GF-D8 (cell line): ENCODE measurements around the gene COL16A1.

Source experiments
- DNase-seq: peaks from one replicate; lab custom pipeline; 2025; lab: John Stamatoyannopoulos, UW

COL16A1 gene

DNA sequence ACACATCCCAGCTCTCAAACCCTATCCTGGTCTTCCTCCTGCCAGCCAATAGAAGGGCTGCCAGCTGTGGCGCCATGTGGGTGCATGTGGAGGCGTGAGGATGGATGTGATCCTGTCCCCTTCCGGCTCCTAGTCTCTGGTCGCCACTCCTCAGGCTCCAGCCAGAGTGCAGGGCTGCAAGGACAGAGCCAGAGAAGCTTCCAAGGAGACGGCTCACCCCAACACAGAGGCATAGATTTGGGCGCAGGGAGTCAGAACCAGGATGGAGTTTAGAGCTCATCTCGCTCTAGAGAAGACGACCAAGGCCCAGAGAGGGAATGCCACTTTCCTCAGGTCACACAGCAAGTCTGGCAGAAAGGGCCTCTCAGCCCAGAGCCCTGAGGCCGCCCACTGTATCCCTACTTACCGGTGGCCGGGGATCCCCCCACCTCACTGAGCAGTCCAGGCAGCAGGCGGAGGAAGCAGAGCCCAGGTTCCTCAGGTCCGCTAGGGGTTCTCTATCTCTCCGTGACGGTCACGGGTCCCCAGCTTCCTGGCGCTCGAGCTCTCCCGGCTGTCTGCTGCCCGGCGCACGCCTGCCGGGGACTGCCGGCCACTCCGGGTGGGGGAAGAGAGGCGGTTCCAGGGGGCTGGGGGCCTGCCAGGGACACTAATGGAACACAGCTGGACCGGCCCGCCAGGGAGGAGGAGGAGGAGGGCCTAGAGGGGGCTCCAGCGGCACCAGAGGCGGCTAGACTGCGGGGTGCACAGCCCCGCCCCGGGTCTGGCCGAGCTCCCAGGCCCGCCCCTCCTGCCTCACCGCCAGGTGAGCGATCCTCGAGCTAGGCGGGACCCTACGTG lies at the start of gene COL16A1:
Gene COL16A1, minus strand, starts transcription at position 587 of the 840 bp plus-strand sequence. CDS start 1,824 bp downstream, outside the sequence.
- no peak for DNase-seq

DNA sequence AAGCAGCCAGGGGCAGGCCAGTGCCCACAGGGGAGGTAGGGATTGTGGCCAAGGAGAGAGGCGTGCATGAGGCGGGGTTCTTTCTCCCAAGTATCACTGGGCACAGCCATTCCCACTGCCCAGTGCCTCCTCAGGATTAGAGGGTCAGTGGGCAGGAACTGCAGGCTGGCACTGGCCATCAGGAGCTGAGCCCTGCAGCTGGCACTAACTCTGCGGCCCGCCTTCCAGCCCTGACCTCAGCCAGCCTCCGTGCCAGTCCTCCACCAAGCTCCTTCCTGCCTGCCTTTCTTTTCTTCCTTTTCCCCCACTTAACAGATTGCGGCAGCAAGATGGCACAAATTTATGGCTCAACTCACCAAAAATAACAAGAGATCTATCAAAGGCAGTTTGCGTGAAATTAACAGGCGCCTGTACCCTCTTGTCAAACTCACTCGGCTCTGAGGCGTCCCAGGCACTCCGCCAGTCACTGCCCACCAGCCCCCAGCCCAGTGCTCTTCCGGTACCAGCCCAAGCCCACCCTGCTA lies 49.2 kb upstream of the COL16A1 start:
- no peak for DNase-seq

DNA sequence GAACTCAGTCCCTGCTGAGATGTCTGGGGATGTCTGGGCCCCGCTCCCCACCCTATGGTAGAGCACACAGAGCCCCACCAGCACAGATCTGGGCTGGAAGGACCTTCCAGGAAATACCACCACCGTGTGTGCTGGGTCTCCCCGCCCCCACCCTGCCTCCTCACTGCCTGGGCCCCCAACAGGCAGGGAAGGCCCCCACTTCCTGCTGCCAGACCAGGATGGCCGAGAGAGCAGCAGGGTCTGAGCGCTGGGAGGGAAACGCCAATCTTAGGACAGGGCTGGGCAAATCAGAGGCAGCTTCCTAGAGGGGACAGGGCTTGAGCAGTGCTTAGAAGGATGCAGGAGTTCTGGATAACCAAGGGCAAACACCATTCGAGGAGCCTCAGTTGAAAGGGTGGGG lies 48.4 kb upstream of the COL16A1 start:
- no peak for DNase-seq

DNA sequence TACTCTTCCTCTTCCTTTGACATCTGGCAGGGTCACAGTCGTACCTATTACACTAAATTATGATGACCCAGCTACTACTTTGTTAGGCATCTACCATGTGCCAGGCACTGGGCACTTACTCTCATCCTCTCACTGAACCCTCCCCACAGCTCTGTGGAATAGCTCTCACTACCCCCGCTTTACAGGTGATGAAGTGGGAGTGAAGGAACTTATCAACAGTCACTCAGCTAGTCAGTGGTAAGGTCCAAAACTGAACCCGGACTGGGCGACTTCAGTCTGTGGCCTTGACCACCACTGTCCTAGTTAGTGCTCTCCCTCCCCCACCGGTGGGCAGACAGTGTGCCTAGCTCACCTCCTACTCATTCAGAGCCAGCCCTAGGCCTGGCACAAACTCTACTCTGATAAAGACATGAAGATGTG lies 48.0 kb upstream of the COL16A1 start:
- no peak for DNase-seq

DNA sequence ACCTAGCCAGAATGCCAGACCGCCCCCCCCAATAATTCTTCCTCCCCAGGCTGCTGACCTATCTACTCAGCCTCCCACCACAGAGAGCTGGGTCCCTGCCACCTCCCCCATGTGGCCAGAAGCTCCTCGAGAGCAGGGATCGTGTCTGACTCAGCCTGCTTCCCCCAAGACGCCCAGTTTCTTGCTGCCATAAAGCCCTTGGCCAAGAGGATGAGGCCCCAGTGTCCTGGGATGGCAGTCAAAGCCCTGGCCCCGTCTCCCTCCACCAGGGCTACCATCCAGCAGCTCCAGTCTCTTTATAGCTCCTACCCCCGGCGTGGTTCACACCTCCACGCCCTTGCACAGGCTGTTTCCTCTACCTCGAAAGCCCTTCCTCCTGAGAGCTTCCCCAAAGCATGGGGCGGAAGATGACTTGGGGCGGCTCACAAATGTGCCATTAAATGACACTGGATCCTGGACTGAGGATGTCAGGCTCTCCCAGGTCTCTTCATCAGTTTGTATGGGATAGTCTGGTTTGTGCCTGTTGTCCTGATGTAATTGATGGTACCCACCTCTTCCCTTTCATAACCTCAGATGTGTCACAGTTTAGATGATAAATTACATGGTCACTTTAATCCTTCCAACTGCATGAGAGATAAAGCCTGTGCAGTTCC lies 47.2 kb upstream of the COL16A1 start:
- DNase-seq, result no peak

DNA sequence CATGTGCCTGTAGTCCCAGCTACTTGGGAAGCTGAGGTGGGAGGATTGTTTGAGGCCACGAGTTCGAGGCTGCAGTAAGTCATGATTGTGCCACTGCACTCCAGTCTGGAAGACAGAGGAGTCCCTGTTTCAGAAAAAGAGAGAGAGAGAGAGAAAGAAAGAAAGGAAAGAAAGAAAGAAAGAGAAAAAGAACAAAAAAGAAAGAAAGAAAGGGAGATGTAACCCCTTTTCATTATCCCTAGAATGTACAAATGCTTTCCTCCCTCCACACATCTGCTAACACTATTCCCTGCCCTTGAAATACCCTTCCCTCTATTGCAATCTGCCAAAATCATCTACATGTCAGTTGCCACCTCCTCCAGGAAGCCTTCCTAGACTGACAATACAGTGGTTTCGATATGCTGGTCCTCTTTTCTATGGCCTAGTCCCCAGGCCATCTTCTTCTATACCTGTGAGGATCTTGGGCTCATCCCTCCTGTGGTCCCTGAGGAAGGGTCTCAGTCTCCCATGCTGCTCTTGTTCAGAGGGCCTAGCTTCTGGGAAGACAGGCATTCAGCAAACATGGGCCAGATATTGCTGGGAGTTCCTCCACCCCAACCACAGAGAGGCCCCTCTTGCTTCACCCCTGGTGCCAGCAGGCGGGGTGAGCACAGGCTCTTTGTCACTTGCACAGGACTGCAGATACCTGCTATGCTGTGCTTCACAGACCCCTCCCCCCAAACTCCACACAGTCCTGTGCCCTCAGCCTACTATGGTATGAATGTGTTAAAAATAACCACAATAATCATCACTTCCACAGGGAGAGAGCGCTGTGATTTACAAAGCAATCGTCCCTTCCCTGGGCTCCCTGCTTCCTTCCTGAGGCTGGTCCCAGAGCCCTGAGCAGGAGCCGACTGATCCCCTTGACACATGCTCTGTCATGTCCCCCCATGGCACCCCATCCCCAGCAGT lies 46.2 kb upstream of the COL16A1 start:
- no peak for DNase-seq

DNA sequence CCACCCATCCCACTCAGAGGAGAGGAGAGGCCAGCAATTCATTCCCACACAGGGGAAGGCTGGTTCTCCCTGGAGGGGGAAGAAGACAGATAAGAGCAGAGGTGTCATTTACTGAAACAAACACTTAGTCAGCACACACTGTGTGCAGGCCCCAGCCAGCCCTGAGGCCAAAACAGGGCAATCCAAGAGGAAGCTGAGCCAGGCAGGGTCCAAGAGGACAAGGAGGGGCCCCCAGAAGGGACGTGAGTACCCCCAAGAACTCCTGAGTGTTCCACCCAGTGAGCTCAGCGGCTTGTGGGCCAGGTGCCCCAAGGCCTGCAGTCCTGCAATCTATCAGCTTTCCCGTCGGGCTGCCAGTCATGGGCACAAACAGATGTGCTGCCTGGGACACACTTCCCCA lies 44.5 kb upstream of the COL16A1 start:
- no peak for DNase-seq

DNA sequence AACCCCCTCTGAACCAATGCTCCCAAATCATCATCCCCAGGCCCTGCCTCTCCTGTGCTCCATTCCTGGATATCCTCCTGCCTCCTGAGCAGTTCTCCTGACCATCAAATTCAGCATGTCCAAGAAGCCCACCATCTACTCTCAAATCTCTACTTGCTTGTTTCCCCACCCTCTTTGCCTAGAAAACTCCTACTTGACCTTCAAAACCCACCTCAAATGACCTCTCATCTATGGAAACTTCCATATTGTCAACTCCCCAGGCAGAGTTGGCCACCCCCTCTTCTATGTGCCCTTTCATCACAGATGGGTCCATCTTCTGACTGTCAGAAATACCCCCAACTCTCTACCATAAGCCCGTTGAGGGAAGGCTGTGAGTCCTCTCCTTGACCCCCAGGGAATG lies 43.5 kb upstream of the COL16A1 start:
- DNase-seq, result no peak

DNA sequence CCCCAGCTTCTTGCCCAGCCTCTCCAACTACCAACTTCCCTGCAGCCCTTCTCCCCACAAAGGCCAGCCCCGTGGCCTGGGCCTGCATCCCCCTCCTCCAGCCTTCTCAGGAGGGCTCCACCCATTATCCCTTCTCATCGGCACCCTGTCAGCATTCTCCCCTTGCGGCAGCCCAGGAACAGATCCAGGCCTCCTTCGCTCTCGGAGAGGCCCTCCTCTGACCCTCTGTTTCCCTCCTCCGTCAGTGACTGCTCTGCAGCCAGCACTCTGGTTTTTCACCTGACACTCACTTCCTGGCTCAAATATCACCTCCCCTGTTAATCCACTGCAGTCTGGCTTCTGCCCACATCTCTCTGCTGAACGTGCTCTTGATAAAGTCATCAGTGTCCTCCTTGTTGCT lies 42.9 kb upstream of the COL16A1 start:
- no peak for DNase-seq

DNA sequence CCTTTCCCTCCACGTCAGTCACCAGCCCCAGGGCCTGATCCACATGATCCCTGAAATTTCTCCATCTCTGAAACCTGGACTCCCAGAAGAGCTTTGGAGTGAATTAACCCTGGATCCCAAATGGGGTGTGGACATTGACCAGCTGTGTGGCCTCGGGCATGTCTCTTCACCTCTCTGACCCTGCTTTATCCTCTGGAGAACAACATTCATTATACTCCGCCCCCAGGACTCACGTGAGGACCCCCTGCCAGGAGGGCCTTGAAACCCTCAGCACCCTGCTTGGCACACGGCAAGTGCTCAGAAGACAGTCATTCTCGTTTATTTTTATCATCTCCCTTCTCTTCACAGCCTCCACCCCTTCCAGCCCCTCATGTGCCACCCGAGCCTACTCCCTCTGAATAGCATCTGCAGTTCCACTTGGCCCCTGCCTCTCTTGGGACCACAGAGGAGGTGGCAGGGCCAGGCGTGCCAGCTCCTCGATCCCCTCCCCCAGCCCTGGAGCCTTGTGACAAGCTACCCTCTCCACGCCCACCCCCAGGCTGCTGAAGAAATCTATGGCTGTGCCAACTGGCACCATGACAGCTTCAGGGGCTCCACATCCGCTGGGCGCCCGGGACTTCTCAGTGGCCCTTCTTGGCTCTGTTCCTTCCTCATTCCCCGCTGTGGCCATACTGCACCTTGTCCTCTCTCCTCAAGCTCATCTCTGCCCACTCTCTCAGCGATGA lies 42.3 kb upstream of the COL16A1 start:
- no peak for DNase-seq

DNA sequence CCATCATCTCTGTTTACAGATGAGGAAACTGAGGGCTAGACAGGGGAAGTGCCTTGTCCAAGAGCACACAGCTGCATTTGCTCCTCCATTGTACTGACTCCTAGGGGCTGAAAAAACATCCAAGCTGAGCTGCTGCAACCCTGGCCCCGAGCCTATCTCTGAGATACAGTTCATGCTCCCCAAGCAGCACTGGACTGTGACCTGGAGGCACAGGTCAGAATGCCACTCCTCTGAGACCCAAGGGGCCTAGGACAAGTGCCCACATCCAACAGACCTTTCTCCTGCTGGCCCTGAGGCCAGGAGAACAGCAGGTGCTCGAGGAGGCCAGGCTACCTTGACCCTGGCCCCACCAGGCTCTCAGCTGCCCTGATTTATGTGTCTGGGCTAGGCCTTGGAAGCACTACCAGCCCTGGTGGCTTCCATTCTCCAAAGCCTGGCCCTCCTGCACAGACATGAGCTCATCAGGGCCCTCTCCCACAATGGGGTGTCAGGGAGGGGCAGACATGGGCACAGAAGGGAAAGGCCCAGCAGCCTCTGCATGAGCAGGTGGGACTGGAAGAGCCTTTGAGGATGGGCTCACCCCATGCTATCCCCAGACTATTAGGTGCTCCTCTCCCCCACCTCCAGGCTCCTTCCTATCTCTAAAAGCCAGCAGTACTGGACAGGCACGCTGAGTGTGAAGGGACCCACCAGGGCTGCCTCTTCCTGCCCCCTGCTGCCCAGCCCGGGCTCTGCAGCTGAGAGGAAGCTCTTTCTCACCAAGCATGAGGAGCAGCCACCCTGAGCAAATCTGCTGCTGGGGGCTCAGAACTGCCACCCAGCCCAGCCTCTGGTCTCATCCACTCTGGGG lies 41.5 kb upstream of the COL16A1 start:
- no peak for DNase-seq

DNA sequence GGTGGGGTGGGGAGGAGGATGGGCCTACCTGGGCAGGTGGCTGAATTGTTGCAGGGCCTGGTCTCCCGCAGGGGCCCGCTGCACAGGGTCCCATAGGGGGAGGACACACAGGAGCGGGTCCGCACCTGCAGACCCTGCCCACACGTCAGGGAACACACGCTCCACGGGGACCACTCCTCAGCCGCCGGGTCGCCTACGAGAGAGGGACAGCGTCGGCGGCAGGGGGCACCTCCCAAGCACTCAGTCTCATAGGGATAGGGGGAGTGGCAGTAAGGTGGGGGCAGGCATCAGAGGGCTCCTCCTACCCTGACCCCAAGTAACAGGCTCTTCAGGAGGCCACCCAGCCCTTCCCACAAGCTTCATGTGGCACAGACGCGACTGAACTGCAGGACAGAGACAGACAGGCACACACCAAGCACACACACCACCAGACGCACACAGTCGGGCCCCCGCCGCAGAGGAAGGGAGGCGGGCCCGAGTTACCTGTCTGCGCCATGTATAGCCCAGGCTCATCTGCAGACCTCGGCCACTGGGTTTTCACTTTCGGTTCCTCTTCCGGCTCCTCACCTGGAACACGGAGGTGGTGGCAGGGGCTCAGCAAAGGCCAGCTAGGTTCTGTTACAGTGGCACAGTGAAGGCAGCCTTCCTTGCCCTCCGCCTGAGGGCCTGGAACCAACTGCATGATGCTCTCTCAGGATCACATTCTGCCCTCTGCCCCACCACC lies 40.5 kb upstream of the COL16A1 start:
- no peak for DNase-seq

DNA sequence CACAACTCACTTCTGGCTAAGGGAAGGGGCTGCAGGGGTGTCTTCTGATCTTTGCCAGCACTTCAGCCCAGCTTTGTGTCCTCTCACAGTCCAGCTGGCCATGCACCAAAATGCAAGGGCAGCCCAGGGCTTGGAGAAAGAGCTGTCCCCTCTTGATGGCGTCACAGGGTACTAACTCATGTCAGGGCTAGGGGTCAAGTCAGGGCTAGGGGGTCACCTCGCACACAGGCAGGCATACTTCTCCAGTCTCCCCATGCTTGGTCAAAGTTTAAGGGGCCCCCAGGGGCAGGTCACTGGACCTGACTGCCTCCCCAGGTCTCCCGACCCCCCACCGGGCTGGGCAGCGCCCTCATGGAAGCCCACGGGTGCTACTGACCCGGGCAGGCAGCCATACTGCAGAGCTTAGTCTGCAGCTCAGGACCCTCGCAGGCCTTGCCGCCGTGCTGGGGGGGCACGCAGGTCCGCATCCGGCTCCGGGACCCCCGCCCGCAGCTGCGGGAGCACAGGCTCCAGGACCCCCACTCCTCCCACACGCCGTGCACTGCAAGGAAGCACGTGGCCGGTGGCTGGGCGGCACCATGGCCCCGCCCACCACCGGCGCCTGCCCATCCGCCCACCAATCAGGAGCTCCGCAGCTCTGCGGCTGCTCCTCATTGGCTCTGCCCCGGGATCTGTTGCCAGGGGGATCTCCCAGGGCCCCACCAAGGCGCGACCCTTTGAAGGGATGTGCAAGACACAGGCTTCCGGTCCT lies 38.8 kb upstream of the COL16A1 start:
- DNase-seq, result no peak

DNA sequence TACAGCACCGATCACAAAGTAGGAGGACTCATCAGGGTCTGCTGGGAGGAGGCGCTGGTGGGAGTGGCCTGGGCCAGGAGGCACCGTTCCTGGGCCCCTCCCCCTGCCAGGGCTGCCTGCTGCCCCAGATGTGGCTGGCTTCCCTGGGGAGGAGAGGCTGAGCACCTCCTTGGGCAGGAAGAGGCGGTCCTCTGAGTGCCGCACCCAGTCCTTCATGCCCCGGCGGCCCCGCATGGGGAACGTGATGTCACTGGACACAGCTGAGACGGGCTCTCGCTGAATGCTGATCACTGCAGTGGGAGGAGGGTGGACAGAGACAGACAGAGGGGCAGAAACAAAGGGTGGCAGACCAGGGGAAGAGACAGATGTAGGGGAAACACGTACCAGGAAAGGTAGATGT lies 35.5 kb upstream of the COL16A1 start:
- DNase-seq, result no peak

DNA sequence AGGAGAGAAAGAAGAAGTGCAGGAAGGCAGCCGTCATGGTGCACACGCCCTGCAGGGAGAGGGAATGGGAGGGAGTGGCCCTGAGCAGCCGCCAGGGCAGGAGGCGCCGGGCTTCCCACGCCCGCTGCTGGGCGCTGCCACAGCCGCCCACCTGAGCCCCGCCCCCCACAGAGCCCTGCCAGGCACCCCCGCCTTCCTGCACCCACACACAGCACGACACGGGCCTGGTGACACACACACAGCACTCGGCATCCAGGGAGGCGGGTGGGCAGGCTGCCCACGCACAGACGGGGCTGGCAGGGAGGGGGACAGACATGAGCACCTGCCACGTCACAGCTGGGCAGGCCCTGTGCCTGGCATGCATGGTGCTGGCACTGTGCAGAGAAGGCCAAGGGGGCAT lies 32.9 kb upstream of the COL16A1 start:
- no peak for DNase-seq

DNA sequence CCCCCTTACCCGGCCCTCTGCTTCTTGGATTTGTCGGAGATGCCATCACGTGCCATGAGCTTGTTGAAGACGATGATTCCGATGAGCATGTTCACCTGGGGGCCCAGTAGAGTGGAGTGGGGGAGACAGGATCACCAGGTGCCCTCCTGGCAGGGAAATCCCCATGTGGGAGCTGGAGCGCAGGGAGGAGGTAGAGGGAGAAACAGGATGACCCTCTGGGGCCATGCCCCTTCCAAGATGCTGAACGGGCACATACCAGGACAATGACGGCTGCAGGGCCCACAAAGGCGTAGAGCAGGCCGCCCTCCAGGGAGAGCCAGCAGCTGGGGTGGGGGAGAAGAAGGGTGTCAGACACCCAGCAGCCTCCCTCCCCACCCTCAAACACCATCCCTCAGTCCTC lies 31.8 kb upstream of the COL16A1 start:
- DNase-seq, result no peak

DNA sequence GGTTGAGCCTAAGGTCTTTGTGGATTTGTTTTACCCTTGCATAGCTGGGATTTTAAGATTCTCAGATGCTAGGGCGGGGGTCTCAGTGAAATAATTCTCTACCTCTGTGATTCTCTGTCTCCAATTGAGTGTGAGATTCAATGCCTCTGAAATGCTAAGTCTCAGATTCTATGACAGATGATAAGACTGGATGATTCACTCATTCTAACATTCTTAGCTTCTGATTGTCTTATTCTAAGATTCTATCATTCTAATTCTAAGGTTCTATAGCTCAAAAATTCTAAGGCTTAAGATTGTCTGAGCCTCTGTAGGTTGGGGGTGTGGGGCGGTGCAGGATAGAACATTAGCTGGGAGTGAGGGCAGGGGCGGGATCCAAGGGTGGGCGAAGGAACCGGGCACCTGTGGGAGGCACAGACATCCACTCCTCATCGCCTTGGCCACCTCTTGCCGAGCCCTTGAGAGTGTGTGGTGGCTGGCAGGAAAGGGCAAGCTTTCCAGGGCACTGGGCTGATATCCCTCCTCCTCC lies 30.8 kb upstream of the COL16A1 start:
- no peak for DNase-seq

DNA sequence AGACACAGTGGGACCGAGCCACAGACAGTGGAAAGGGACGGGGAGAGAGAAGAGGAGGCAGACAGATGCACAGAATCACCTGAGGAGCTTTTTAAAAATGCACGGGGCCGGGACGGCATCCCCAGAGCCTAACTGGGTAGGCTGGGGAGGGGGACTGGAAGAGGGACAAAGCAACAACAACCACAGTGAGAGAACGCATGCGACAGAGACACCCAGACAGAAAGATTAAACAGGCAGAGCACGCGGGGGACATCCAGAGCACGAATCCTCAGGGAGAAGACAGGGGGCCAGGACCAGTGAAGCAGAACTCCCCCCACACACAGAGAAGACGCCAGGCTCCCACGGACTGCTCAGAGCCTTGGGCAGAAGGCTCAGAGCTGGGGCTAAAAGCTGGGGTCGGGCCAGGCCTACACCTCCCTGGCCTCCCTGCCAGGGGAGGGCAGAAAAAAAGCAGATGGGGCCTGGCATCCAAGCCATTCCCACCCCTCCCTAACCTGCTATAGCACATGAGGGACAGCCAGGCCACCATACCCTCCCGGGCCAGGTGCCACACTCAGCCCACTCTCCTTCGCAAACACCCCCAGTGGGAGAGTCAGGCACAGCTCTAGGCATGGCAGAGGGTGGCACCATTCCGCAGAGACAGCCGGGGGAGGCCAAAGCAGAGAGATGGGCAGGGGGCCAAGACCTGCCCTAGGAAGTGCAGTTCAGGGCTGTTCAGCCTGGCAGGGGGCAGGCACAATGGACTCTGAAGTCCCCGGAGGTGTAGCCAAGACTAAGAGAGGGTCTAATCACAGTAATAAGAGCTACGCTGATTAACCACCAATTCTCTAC lies 29.8 kb upstream of the COL16A1 start:
- no peak for DNase-seq
